K562 (cell line): ENCODE measurements around the gene LYVE1. TPM values are rescaled to one million over a fixed set of nuclear protein-coding genes. Genes with fewer than 3 reads are reported as not detected.
A peak's percentile ranks its signal among the peaks of the same experiment; 100 is the strongest.

ENCODE experiments used
- CHCHD3 ChIP-seq: fragments of 250-450 bp; sonication (Bioruptor Pico); IDR thresholded peaks from 2 replicates; pipeline ENCODE4 v2.1.2; 2022; ENCODE audit warnings: mild to moderate bottlenecking
- CXXC5 ChIP-seq: fragments of 250-450 bp; sonication (Bioruptor Pico); IDR thresholded peaks from 2 replicates; pipeline ENCODE4 v1.8.0; 2022; ENCODE audit warnings: inconsistent platforms, mild to moderate bottlenecking, moderate library complexity
- ETV1 ChIP-seq: fragments of 450-650 bp; conservative IDR thresholded peaks from 2 replicates; pipeline ENCODE4 v1.6.1; 2016; ENCODE audit warnings: missing genetic modification characterization, control low read depth, low read depth, missing compliant biosample characterization
- GABPB1 ChIP-seq: sonication (generic); formaldehyde crosslinking; IDR thresholded peaks from 2 replicates; pipeline ENCODE4 v1.8.0; 2022; ENCODE audit warnings: mild to moderate bottlenecking, missing genetic modification reagents
- HDAC1 ChIP-seq, 2 experiments: fragments of 450-650 bp; IDR thresholded peaks; 2 replicates each; pipeline ENCODE4 v1.6.1; 2016 to 2017; ENCODE audit warnings: inconsistent platforms in 1 of 2, mild to moderate bottlenecking in 1 of 2, moderate library complexity in 1 of 2
- KAT2B ChIP-seq: IDR thresholded peaks from one replicate; pipeline ENCODE4 v1.6.1; 2012; ENCODE audit warnings: low read depth, mild to moderate bottlenecking, control low read depth, inconsistent platforms, low read length, moderate library complexity
- MCM3 ChIP-seq: fragments of 450-650 bp; IDR thresholded peaks from 2 replicates; pipeline ENCODE4 v1.6.1; 2016
- POLR2AphosphoS2 ChIP-seq: IDR thresholded peaks from 2 replicates; pipeline ENCODE4 v1.6.1; 2012; ENCODE audit warnings: low read length, improper control_type of control experiment
- SPI1 ChIP-seq: IDR thresholded peaks from 2 replicates; pipeline ENCODE4 v1.6.1; 2011; ENCODE audit warnings: low read depth, low read length, control low read depth, borderline replicate concordance
- YBX1 ChIP-seq: fragments of 450-650 bp; IDR thresholded peaks from 2 replicates; pipeline ENCODE4 v1.7.1; 2016; ENCODE audit warnings: mild to moderate bottlenecking
- ZNF316 ChIP-seq: fragments of 450-650 bp; IDR thresholded peaks from 2 replicates; pipeline ENCODE4 v1.6.1; 2016
- ZNF586 ChIP-seq: fragments of 450-650 bp; formaldehyde crosslinking; conservative IDR thresholded peaks from 2 replicates; pipeline ENCODE4 v1.4.0; 2020; ENCODE audit warnings: mild to moderate bottlenecking, moderate library complexity
- polyA plus RNA-seq, 8 experiments: library from polyadenylated mRNA; depleted of rRNA in 4 of 8; stranded (reverse) in 5 of 8; unstranded in 3 of 8; fragments of >200 nt; fragmentation: Nextera tagmentation in 2 of 8; fragmentation: Illumina TruSeq in 1 of 8; extraction: Ambion mirVana in 2 of 8; extraction: Trizol in 1 of 8; gene quantifications; 2 replicates each; pipeline versions ENCODE4 v1.2.1 to v1.2.3, GENCODE V29; 2011 to 2014; ENCODE audit warnings: inconsistent platforms in 1 of 8, missing spikeins in 1 of 8
- total RNA-seq, 7 experiments: library from RNA; depleted of rRNA in 6 of 7; stranded (reverse); fragments of >200 nt in 6 of 7; fragmentation: Illumina TruSeq in 2 of 7; extraction: Trizol in 2 of 7; gene quantifications; 2 replicates each; pipeline versions ENCODE4 v1.2.1 to v1.2.3, GENCODE V29; 2011 to 2021; ENCODE audit warnings: low replicate concordance in 1 of 7
- TF ChIP-seq, protein P1 (sequence below): fragments of 250-450 bp; sonication (Bioruptor Pico); IDR thresholded peaks from 2 replicates; pipeline ENCODE4 v1.9.0; 2021; ENCODE audit warnings: mild to moderate bottlenecking, inconsistent platforms
- TF ChIP-seq, protein P2 (sequence below), 2 experiments: fragments of 450-650 bp in 1 of 2; sonication (generic) in 1 of 2; formaldehyde crosslinking in 1 of 2; IDR thresholded peaks; 2 replicates each; pipeline versions ENCODE4 v1.7.1 to v1.9.0; 2016 to 2022; ENCODE audit warnings: inconsistent platforms in 1 of 2, mild to moderate bottlenecking in 1 of 2, missing genetic modification reagents in 1 of 2
- TF ChIP-seq, protein P3 (sequence below): sonication (generic); formaldehyde crosslinking; IDR thresholded peaks from 2 replicates; pipeline ENCODE4 v1.8.1; 2023; ENCODE audit warnings: mild to moderate bottlenecking, missing genetic modification reagents

The LYVE1 gene
- total and polyA plus RNA-seq, 9 of the 15 experiments (the other 6 are each of a cell fraction or from before 2014, with no cell fraction given), result 0.06 to 1.1 (median 0.14) TPM; not detected in 1

DNA sequence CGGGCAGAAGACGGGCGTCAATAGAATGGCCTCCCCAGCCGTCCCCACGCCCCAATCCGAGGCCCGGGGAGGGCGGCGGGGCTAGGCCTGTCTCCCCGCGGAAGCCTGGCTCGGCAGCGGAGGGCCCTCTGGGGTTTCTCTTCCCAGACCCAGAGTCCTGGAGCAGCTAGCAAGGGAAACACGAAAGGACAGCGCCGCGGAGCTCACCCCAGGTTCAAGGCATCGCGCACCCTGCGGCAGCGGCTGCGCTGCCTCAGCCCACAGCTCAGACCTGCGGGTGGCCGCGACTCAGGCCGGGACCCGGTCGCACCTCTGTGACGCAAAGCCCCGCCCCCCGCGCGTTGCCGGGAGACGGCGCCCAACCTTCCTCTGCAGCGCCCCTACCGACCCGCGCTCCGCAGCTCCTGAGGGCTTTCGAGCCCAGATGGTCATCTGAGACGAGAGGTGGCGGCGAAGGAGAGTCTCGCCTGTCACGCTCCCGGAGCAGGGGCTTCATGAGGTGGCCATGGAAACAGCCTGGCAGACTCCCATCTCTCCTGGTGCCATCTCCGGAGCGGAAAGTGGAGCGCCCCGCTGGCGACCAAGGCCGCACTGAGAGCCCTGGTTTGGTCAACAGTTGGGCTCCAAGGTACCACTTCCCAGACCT, 27.4 kb downstream of the LYVE1 start, which contains the start of gene RNF141 (continued):
- TF ChIP-seq, protein P1, sequence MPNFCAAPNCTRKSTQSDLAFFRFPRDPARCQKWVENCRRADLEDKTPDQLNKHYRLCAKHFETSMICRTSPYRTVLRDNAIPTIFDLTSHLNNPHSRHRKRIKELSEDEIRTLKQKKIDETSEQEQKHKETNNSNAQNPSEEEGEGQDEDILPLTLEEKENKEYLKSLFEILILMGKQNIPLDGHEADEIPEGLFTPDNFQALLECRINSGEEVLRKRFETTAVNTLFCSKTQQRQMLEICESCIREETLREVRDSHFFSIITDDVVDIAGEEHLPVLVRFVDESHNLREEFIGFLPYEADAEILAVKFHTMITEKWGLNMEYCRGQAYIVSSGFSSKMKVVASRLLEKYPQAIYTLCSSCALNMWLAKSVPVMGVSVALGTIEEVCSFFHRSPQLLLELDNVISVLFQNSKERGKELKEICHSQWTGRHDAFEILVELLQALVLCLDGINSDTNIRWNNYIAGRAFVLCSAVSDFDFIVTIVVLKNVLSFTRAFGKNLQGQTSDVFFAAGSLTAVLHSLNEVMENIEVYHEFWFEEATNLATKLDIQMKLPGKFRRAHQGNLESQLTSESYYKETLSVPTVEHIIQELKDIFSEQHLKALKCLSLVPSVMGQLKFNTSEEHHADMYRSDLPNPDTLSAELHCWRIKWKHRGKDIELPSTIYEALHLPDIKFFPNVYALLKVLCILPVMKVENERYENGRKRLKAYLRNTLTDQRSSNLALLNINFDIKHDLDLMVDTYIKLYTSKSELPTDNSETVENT (CRISPR knock-in tag), result peak; percentile 77
- TF ChIP-seq CXXC5 (CRISPR knock-in tag) (peak; percentile 99), YBX1 (no peak), POLR2AphosphoS2 (peak; percentile 67; the same call in 1 of the 2 replicates), GABPB1 (CRISPR knock-in tag) (peak; percentile 82), ZNF316 (no peak), MCM3 (no peak), HDAC1 (IDR thresholded peaks at IDR 0.05) (peak in 1 of 2 experiments; percentile 86; a peak in 2 of 4 replicates), ZNF586 (CRISPR knock-in tag) (no peak), SPI1 (no peak), ETV1 (tag) (no peak), CHCHD3 (CRISPR knock-in tag) (no peak), KAT2B (no peak)
- TF ChIP-seq, protein P2, sequence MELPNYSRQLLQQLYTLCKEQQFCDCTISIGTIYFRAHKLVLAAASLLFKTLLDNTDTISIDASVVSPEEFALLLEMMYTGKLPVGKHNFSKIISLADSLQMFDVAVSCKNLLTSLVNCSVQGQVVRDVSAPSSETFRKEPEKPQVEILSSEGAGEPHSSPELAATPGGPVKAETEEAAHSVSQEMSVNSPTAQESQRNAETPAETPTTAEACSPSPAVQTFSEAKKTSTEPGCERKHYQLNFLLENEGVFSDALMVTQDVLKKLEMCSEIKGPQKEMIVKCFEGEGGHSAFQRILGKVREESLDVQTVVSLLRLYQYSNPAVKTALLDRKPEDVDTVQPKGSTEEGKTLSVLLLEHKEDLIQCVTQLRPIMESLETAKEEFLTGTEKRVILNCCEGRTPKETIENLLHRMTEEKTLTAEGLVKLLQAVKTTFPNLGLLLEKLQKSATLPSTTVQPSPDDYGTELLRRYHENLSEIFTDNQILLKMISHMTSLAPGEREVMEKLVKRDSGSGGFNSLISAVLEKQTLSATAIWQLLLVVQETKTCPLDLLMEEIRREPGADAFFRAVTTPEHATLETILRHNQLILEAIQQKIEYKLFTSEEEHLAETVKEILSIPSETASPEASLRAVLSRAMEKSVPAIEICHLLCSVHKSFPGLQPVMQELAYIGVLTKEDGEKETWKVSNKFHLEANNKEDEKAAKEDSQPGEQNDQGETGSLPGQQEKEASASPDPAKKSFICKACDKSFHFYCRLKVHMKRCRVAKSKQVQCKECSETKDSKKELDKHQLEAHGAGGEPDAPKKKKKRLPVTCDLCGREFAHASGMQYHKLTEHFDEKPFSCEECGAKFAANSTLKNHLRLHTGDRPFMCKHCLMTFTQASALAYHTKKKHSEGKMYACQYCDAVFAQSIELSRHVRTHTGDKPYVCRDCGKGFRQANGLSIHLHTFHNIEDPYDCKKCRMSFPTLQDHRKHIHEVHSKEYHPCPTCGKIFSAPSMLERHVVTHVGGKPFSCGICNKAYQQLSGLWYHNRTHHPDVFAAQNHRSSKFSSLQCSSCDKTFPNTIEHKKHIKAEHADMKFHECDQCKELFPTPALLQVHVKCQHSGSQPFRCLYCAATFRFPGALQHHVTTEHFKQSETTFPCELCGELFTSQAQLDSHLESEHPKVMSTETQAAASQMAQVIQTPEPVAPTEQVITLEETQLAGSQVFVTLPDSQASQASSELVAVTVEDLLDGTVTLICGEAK (IDR thresholded peaks at IDR 0.05), result no peak
- TF ChIP-seq, protein P2 (CRISPR knock-in tag; IDR thresholded peaks at IDR 0.05), result no peak
- TF ChIP-seq, protein P3, sequence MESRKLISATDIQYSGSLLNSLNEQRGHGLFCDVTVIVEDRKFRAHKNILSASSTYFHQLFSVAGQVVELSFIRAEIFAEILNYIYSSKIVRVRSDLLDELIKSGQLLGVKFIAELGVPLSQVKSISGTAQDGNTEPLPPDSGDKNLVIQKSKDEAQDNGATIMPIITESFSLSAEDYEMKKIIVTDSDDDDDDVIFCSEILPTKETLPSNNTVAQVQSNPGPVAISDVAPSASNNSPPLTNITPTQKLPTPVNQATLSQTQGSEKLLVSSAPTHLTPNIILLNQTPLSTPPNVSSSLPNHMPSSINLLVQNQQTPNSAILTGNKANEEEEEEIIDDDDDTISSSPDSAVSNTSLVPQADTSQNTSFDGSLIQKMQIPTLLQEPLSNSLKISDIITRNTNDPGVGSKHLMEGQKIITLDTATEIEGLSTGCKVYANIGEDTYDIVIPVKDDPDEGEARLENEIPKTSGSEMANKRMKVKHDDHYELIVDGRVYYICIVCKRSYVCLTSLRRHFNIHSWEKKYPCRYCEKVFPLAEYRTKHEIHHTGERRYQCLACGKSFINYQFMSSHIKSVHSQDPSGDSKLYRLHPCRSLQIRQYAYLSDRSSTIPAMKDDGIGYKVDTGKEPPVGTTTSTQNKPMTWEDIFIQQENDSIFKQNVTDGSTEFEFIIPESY (CRISPR knock-in tag), result peak; percentile 14; the same call in 1 of the 2 replicates
